ENCODE measurements around the gene CDH3. TPM values are rescaled to one million over a fixed set of nuclear protein-coding genes. Genes with fewer than 3 reads are reported as not detected.

Gene CDH3
- polyA plus RNA-seq, 1 experiment: 1.1 TPM

- DNase-seq (ENCODE audit: low read depth): peak; percentile 63
- Histone ChIP-seq H3K27me3 (ENCODE audit: control insufficient read depth, insufficient read depth, low read length) (no peaks in the 10 kb centered on the region), H3K36me3 (ENCODE audit: control insufficient read depth, insufficient read depth, low read length) (no peaks in the 10 kb centered on the region), H3K4me3 (ENCODE audit: low read depth, low read length) (no peak overlapping the region)
- TF ChIP-seq, protein P1, sequence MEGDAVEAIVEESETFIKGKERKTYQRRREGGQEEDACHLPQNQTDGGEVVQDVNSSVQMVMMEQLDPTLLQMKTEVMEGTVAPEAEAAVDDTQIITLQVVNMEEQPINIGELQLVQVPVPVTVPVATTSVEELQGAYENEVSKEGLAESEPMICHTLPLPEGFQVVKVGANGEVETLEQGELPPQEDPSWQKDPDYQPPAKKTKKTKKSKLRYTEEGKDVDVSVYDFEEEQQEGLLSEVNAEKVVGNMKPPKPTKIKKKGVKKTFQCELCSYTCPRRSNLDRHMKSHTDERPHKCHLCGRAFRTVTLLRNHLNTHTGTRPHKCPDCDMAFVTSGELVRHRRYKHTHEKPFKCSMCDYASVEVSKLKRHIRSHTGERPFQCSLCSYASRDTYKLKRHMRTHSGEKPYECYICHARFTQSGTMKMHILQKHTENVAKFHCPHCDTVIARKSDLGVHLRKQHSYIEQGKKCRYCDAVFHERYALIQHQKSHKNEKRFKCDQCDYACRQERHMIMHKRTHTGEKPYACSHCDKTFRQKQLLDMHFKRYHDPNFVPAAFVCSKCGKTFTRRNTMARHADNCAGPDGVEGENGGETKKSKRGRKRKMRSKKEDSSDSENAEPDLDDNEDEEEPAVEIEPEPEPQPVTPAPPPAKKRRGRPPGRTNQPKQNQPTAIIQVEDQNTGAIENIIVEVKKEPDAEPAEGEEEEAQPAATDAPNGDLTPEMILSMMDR (IDR thresholded peaks at IDR 0.05; ENCODE audit: insufficient read depth, low read depth, low read length): no peak
- POLR2A ChIA-PET: interaction anchor here (0.8 kb wide), 1 partner anchor 165 kb away, joined by 4 read pairs; no protein-coding TSS in a partner anchor
- CTCF ChIA-PET: interaction anchor here (0.6 to 1.1 kb wide), 5 partner anchors 14 to 465 kb away, joined by 3 to 6 read pairs (median 3); no protein-coding TSS in a partner anchor
Observed at GRCh38 chr16:68658341-68658973, 13.3 kb downstream of the CDH3 start.

DNA sequence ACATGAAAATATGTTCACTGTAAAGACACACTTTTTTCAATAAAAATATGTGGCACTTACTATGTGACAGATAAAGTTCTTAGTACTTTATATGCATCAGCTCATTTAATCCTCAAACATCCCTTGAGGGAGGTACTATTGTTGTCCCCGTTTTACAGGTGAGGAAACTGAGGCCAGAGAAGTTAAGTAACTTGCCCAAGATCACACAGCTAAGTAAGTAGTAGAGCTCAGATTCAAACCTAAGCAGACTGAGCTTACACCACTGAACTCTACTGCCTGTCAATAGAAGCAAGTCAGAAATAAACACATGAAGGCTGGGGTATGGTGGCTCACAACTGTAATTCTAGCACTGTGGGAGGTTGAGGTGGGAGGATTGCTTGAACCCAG is 13.9 kb downstream of the CDH3 start:
- ChIA-PET POLR2A (interaction anchor here (0.8 kb wide), 1 partner anchor 164 kb away, joined by 4 read pairs; no protein-coding TSS in a partner anchor), CTCF (interaction anchor here (0.6 to 1.1 kb wide), 3 partner anchors 31 to 464 kb away, joined by 3 to 6 read pairs (median 3); no protein-coding TSS in a partner anchor)
- DNase-seq (ENCODE audit: low read depth): no peak

GRCh38 chr16:68659412-68660358 is 14.6 kb downstream of the CDH3 start:
- Histone ChIP-seq H3K36me3 (ENCODE audit: control insufficient read depth, insufficient read depth, low read length) (no peaks in the 10 kb centered on the region), H3K27me3 (ENCODE audit: control insufficient read depth, insufficient read depth, low read length) (no peaks in the 10 kb centered on the region), H3K4me3 (ENCODE audit: low read depth, low read length) (no peak overlapping the region)
- TF ChIP-seq, protein P1 (IDR thresholded peaks at IDR 0.05; ENCODE audit: insufficient read depth, low read depth, low read length): no peak
- DNase-seq (ENCODE audit: low read depth): peak; percentile 16
- ChIA-PET POLR2A (interaction anchor here (0.8 kb wide), 1 partner anchor 164 kb away, joined by 4 read pairs; no protein-coding TSS in a partner anchor), CTCF (interaction anchor here (1.1 to 1.2 kb wide), 2 partner anchors 69 to 464 kb away, joined by 3 read pairs; no protein-coding TSS in a partner anchor)

More for the DNA sequence above, 13.9 kb downstream of the CDH3 start:
- Histone ChIP-seq H3K27me3 (ENCODE audit: control insufficient read depth, insufficient read depth, low read length) (no peaks in the 10 kb centered on the region), H3K4me3 (ENCODE audit: low read depth, low read length) (no peak overlapping the region), H3K36me3 (ENCODE audit: control insufficient read depth, insufficient read depth, low read length) (no peaks in the 10 kb centered on the region)
- TF ChIP-seq, protein P1 (IDR thresholded peaks at IDR 0.05; ENCODE audit: insufficient read depth, low read depth, low read length): no peak

- DNase-seq (ENCODE audit: low read depth): peak; percentile 22
- Histone ChIP-seq H3K36me3 (ENCODE audit: control insufficient read depth, insufficient read depth, low read length) (no peaks in the 10 kb centered on the region), H3K4me3 (ENCODE audit: low read depth, low read length) (no peak overlapping the region), H3K27me3 (ENCODE audit: control insufficient read depth, insufficient read depth, low read length) (no peaks in the 10 kb centered on the region)
- CTCF ChIA-PET: interaction anchor here (0.6 to 1.2 kb wide), 2 partner anchors 70 to 335 kb away, joined by 3 read pairs; no protein-coding TSS in a partner anchor
- POLR2A ChIA-PET: no interaction called here
- TF ChIP-seq, protein P1 (IDR thresholded peaks at IDR 0.05; ENCODE audit: insufficient read depth, low read depth, low read length): no peak
Observed at GRCh38 chr16:68660359-68660795, 15.3 kb downstream of the CDH3 start.

DNA sequence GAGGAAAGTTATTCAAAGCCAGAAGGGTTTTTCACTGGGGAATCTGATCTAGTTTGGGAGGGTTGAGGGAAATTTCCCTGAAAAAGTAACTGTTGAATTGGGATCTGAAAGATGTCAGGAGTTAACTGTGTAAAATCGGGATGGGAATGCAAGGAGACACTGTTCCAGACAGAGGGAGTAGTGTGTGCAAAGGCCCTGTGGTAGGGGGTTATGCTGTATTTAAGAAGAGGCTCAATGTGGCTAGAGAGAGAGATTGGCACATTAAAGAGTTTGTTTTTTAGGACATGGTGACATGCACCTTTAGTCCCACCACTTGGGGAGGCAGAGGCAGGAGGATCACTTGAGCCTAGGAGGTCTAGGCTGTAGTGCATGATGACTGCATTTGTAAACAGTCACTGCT is 16.9 kb downstream of the CDH3 start:
- CTCF ChIA-PET: no interaction called here
- TF ChIP-seq, protein P1 (IDR thresholded peaks at IDR 0.05; ENCODE audit: insufficient read depth, low read depth, low read length): no peak
- no peaks in the 10 kb centered on the region for H3K36me3 ChIP-seq (ENCODE audit: control insufficient read depth, insufficient read depth, low read length)
- no peaks in the 10 kb centered on the region for H3K27me3 ChIP-seq (ENCODE audit: control insufficient read depth, insufficient read depth, low read length)
- no peak overlapping the region for H3K4me3 ChIP-seq (ENCODE audit: low read depth, low read length)
- DNase-seq (ENCODE audit: low read depth): no peak
- POLR2A ChIA-PET: no interaction called here
